Transverse colon (tissue), 4 donors: ENCODE data around the gene BCL11B. TPM values are rescaled to one million over a fixed set of nuclear protein-coding genes. Genes with fewer than 3 reads are reported as not detected.

ENCODE experiments used
- DNase-seq: peaks from one replicate; pipeline ENCODE4 v3.0.0-alpha.2; 2019
- H3K27ac ChIP-seq, 4 donors: fragments of 200-600 bp; sonication (generic); 2 replicates each; pipeline ENCODE4 v1.5.1; 2016 to 2018; ENCODE audit warnings: inconsistent platforms in 4 of 4
- H3K27me3 ChIP-seq: fragments of 200-600 bp; sonication (generic); 2 replicates; pipeline ENCODE4 v1.5.1; 2017; ENCODE audit warnings: inconsistent platforms
- H3K36me3 ChIP-seq, 4 donors: fragments of 200-600 bp; sonication (generic); 2 replicates each; pipeline ENCODE4 v1.5.1; 2017 to 2019; ENCODE audit warnings: inconsistent platforms in 4 of 4
- H3K4me1 ChIP-seq, 4 donors: fragments of 200-600 bp; sonication (generic); 2 replicates each; pipeline ENCODE4 v1.5.1; 2017 to 2020; ENCODE audit warnings: inconsistent platforms in 4 of 4
- H3K4me3 ChIP-seq, 4 donors: fragments of 200-600 bp; sonication (generic); 1 replicate in 1 of 4; 2 replicates in 3 of 4; pipeline versions ENCODE4 v1.5.1 to v1.6.1; 2017 to 2019; ENCODE audit warnings: inconsistent platforms in 4 of 4
- H3K9me3 ChIP-seq, 2 donors: fragments of 200-600 bp; sonication (generic); 2 replicates each; pipeline ENCODE4 v1.5.1; 2017 to 2019; ENCODE audit warnings: inconsistent platforms in 2 of 2
- EP300 ChIP-seq: sonication (generic); formaldehyde crosslinking; IDR thresholded peaks from one replicate; pipeline ENCODE4 v1.6.1; 2017; ENCODE audit warnings: antibody characterized with exemption, low read depth
- POLR2A ChIP-seq: fragments of 450-650 bp; IDR thresholded peaks from one replicate; pipeline ENCODE4 v1.6.1; 2016; ENCODE audit warnings: antibody characterized with exemption, mild to moderate bottlenecking, moderate library complexity
- POLR2AphosphoS5 ChIP-seq, 3 donors: sonication (generic); formaldehyde crosslinking; IDR thresholded peaks; one replicate each; pipeline ENCODE4 v1.6.1; 2016; ENCODE audit warnings: antibody characterized with exemption in 3 of 3
- WGBS, 2 donors: methylation state at CpG; one replicate each; pipeline ENCODE4 v1.1.5; 2018; ENCODE audit warnings: low coverage in 1 of 2; 5-methylcytosine and 5-hydroxymethylcytosine counted together
- in situ Hi-C, 4 donors: fragments of 200-750 bp; cut with MboI; loops; one replicate each; pipeline versions ENCODE4 v1.15.0 to v1.15.1; 2017; ENCODE audit warnings: low sequenced_read_pairs in 3 of 4, low pct_ligation_motif_present in 1 of 4, low pct_unique_long_range_greater_than_20kb in 1 of 4
- intact Hi-C: fragments of 100-400 bp; cut with DNase I; formaldehyde crosslinking; loops from one replicate; pipeline ENCODE4 v1.15.1; 2023; ENCODE audit warnings: low total_unique reads
- total RNA-seq, 4 donors: library from RNA; depleted of rRNA; stranded (reverse); fragments of >200 nt; gene quantifications; one replicate each; pipeline ENCODE4 v1.1.0, GENCODE V29; 2016
- TF ChIP-seq, protein P1 (sequence below), 5 experiments: fragments of 200-600 bp in 3 of 5; fragments of 450-650 bp in 2 of 5; sonication (generic) in 3 of 5; IDR thresholded peaks; 1 replicate in 2 of 5; 2 replicates in 3 of 5; pipeline ENCODE4 v1.5.1; 2016 to 2017; ENCODE audit warnings: antibody characterized with exemption in 5 of 5, inconsistent platforms in 3 of 5, mild to moderate bottlenecking in 2 of 5, moderate library complexity in 1 of 5

BCL11B gene
- total RNA-seq, 4 donors from 2014 or later = 0.37 to 4.8 (median 3.7) TPM

DNA sequence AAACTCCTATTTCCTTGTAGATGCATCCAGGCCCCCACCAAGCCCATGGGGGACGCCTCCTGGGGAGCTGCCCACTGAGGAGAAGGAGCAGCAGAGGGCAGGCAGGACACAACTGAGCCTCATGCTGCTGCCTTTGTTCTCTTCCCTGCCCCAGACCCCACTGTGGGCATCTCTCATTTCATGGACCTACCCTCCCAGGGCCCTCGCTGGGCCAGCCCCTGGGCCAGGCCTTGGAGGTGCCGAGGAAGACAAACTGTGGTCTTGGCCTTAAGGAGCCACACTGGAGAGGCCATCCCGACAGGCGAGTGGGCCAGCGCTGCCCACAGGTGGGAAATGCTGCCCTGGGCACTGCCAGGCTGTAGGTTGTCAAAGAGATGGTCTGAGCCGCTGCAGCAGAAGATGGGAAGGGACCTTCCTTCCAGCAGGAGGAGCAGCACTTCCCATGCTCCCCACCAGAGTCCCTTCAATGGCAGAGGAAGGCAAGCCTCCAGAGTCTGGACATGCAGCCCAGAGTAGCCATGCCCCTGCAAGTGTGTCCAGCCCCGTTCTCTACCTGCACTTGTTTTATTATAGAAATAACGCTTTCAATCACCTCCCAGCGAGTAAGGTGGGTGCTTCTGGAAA, 147.4 kb downstream of the BCL11B start:
- Histone ChIP-seq H3K4me3 (no peak overlapping the region), H3K36me3 (no peaks in the 10 kb centered on the region), H3K9me3 (no peaks in the 10 kb centered on the region), H3K27ac (no peak overlapping the region), H3K27me3 (peaks cover 12% of the 10 kb centered on the region), H3K4me1 (no peaks in the 10 kb centered on the region)
- intact Hi-C loops (no loop called here), in situ Hi-C loops (no loop called here)
- 93% methylated on average over 9 of the region's 10 CpGs; no CpG with 5 or more reads in 1 of the 2 donors for WGBS, 2 donors
- DNase-seq = no peak
- TF ChIP-seq, protein P1, sequence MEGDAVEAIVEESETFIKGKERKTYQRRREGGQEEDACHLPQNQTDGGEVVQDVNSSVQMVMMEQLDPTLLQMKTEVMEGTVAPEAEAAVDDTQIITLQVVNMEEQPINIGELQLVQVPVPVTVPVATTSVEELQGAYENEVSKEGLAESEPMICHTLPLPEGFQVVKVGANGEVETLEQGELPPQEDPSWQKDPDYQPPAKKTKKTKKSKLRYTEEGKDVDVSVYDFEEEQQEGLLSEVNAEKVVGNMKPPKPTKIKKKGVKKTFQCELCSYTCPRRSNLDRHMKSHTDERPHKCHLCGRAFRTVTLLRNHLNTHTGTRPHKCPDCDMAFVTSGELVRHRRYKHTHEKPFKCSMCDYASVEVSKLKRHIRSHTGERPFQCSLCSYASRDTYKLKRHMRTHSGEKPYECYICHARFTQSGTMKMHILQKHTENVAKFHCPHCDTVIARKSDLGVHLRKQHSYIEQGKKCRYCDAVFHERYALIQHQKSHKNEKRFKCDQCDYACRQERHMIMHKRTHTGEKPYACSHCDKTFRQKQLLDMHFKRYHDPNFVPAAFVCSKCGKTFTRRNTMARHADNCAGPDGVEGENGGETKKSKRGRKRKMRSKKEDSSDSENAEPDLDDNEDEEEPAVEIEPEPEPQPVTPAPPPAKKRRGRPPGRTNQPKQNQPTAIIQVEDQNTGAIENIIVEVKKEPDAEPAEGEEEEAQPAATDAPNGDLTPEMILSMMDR (IDR thresholded peaks at IDR 0.05) = no peak
- no peak for TF ChIP-seq EP300
- no peak for TF ChIP-seq POLR2A
- TF ChIP-seq POLR2AphosphoS5 (IDR thresholded peaks at IDR 0.05) = no peak

DNA sequence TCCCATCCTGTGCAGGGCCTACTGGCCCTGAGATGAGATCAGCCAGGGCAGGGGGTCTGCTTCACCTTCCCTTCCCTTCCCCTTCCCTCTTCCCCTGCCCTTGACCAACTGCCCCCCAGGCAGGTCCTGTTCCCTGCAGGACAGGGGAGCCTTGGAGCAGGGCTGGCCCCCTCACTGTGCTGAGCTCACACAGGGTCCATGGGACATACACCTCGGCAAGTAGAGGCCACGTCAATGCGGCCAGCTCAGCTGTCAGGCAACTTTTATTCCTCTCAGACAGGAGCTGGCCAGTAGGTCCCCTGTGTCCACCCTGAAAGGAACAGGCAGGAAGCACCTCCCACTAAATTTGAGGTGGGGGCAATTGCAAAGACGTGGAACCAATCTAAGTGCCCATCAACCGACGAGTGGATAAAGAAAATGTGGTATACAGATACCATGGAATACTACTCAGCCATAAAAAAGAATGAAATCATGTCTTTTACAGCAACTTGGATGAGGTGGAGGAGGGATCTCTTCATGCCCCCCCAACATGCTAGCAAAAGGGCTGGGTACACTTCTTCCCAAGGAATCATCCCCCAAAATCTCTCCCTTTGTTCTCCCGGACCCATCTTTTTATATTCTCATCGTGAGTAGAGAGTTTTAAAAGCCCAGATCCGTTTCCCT, 148.7 kb downstream of the BCL11B start:
- H3K9me3 ChIP-seq = no peaks in the 10 kb centered on the region
- H3K4me3 ChIP-seq = no peak overlapping the region
- TF ChIP-seq, protein P1 (IDR thresholded peaks at IDR 0.05) = no peak
- TF ChIP-seq EP300 (no peak), POLR2A (no peak), POLR2AphosphoS5 (IDR thresholded peaks at IDR 0.05) (no peak)
- H3K36me3 ChIP-seq = no peaks in the 10 kb centered on the region
- H3K4me1 ChIP-seq = no peaks in the 10 kb centered on the region
- 87 to 96% methylated on average over 5 to 9 of the region's 9 CpGs for WGBS, 2 donors
- in situ Hi-C loops = no loop called here
- peaks cover 24% of the 10 kb centered on the region for H3K27me3 ChIP-seq
- intact Hi-C loops = no loop called here
- no peak overlapping the region for H3K27ac ChIP-seq
- no peak for DNase-seq

DNA sequence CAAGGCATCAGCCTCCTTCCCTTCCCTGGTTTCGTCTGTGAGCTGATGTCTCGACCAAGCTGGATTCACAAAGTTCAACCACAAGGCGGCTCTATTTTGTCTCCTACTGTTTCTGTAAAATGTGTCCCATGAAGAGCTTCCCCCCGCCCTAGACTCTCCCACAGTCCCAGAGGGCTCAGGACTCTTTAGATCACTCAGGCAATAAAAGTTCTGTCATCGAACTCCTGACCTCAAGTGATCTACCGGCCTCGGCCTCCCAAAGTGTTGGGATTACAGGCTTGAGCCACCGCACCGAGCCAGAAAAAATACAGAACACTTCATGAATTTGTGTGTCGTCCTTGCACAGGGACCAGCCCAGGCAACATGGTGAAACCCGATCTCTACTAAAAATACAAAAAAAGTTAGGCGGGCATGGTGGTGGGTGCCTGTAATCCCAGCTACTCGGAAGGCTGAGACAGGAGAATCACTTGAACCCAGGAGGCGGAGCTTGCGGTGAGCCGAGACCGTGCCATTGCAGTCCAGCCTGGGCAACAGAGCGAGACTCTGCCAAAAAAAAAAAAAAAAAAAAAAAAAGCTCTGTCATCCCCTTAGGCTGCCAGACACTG, 149.4 kb downstream of the BCL11B start:
- no peaks in the 10 kb centered on the region for H3K9me3 ChIP-seq
- H3K27me3 ChIP-seq = peaks cover 32% of the 10 kb centered on the region
- H3K4me3 ChIP-seq = no peak overlapping the region
- in situ Hi-C loops (no loop called here), intact Hi-C loops (no loop called here)
- WGBS, 2 donors = 84% methylated on average over 18 of the region's 18 CpGs; no CpG with 5 or more reads in 1 of the 2 donors
- DNase-seq = no peak
- H3K27ac ChIP-seq = no peak overlapping the region
- no peaks in the 10 kb centered on the region for H3K4me1 ChIP-seq
- TF ChIP-seq, protein P1 (IDR thresholded peaks at IDR 0.05) = no peak
- TF ChIP-seq POLR2A (no peak), POLR2AphosphoS5 (IDR thresholded peaks at IDR 0.05) (no peak)
- H3K36me3 ChIP-seq = no peaks in the 10 kb centered on the region

DNA sequence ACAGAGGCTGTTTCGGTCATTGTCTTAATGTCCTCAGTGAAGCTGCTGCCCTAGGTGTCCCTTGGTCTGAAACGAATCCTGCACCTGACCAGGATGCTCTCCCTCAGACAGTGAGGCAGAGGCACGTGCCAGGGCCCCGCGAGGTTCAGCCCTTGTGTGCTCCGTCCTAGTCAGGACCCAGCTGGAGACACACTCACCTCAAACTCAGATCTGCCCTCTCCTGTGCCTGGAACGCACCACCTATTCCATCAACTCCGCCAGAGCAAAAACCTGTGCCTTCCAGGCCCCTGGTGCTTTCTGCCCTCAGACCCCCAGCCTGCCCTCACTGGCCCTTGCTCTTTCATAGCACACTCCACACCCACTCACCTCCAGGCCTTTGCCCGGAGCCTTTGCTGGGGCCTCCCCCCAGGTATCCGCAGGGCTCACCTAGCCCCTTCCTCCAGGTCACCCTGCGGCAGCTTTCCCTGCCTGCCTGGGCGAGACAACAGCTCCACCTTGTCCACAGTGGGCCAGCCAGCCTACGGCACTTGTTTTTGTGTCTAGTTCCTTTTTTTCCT, 150.6 kb downstream of the BCL11B start:
- no peak for DNase-seq
- peaks cover 35% of the 10 kb centered on the region for H3K27me3 ChIP-seq
- 67 to 86% methylated on average over 1 to 13 of the region's 13 CpGs for WGBS, 2 donors
- intact Hi-C loops (no loop called here), in situ Hi-C loops (no loop called here)
- H3K9me3 ChIP-seq = no peaks in the 10 kb centered on the region
- no peaks in the 10 kb centered on the region for H3K4me1 ChIP-seq
- TF ChIP-seq POLR2AphosphoS5 (IDR thresholded peaks at IDR 0.05) = no peak
- no peak for TF ChIP-seq EP300
- TF ChIP-seq, protein P1 (IDR thresholded peaks at IDR 0.05) = no peak
- no peak for TF ChIP-seq POLR2A
- H3K4me3 ChIP-seq = no peak overlapping the region
- no peak overlapping the region for H3K27ac ChIP-seq
- H3K36me3 ChIP-seq = no peaks in the 10 kb centered on the region
